Testis (tissue), 3 donors: Measurements from ENCODE around the gene SCPEP1. TPM values are rescaled to one million over a fixed set of nuclear protein-coding genes. Genes with fewer than 3 reads are reported as not detected.

Source experiments
- DNase-seq: peaks from one replicate; pipeline ENCODE4 v3.0.0-alpha.2; 2019
- H3K27ac ChIP-seq, 2 donors: fragments of 200-600 bp; sonication (generic); one replicate each; pipeline ENCODE4 v1.5.1; 2019
- H3K27me3 ChIP-seq: fragments of 200-600 bp; sonication (generic); one replicate; pipeline ENCODE4 v1.5.1; 2019
- H3K36me3 ChIP-seq: fragments of 200-600 bp; sonication (generic); one replicate; pipeline ENCODE4 v1.5.1; 2017; ENCODE audit warnings: low read depth; ENCODE audit errors: missing control alignments
- H3K4me1 ChIP-seq: fragments of 200-600 bp; sonication (generic); one replicate; pipeline ENCODE4 v1.5.1; 2019
- H3K4me3 ChIP-seq, 2 donors: fragments of 200-600 bp; sonication (generic); one replicate each; pipeline ENCODE4 v1.5.1; 2017 to 2019
- H3K9me3 ChIP-seq: fragments of 200-600 bp; sonication (generic); one replicate; pipeline ENCODE4 v1.5.1; 2017
- POLR2A ChIP-seq: fragments of 450-650 bp; IDR thresholded peaks from one replicate; pipeline ENCODE4 v1.6.1; 2017; ENCODE audit warnings: antibody characterized with exemption, mild to moderate bottlenecking, moderate library complexity
- WGBS, 2 donors: methylation state at CpG; one replicate each; pipeline ENCODE4 v1.1.5; 2018; 5-methylcytosine and 5-hydroxymethylcytosine counted together
- intact Hi-C: fragments of 100-400 bp; cut with DNase I; formaldehyde crosslinking; loops from one replicate; pipeline ENCODE4 v1.15.1; 2023; ENCODE audit warnings: low total_unique reads
- polyA plus RNA-seq: library from polyadenylated mRNA; stranded (reverse); fragments of 350-450 nt; fragmentation: Illumina TruSeq; extraction: RNeasy Lipid Tissue Mini Kit (QIAGEN cat#74804); gene quantifications from one replicate; pipeline ENCODE4 v1.2.3, GENCODE V29; 2014; ENCODE audit warnings: low read depth, low replicate concordance; ENCODE audit not compliant: insufficient read depth
- total RNA-seq, 2 donors: library from RNA; depleted of rRNA; stranded (reverse); fragments of >200 nt; gene quantifications; one replicate each; pipeline ENCODE4 v1.2.3, GENCODE V29; 2016
- TF ChIP-seq, protein P1 (sequence below), 3 experiments: fragments of 450-650 bp in 2 of 3; fragments of 200-600 bp in 1 of 3; sonication (generic) in 1 of 3; IDR thresholded peaks; one replicate each; pipeline ENCODE4 v1.5.1; 2016 to 2019; ENCODE audit warnings: antibody characterized with exemption in 3 of 3, mild to moderate bottlenecking in 2 of 3, moderate library complexity in 1 of 3

Gene SCPEP1
- total and polyA plus RNA-seq, 3 donors from 2014 or later = 30.7 to 55.7 (median 35.2) TPM

DNA sequence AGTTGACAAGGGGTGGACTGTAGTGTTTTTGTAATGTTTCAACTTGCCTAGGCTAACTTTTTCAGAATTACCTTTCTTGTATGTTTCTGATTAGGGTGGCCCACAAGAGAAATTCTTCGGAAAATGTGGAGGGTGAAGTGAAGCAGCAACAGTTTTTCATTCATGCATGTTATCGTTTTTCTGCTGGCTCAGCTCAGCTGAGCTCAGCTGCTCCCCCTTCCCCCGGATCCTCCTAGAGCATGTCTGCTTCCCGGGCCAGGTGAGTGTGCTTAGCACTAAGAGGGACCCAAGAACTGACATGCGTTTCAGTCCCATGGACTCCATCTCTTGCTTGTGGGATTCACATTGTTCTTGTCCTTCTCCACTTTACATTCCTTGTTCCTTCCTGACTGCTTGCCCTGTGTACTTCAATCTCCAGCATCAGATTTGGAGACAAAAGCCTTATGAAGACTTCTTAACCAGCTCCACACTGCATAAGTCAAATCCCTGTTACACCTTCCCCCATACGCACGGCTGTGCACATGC is 33.6 kb downstream of the SCPEP1 start:
- DNase-seq = no peak
- H3K4me1 ChIP-seq = no peaks in the 10 kb centered on the region
- H3K4me3 ChIP-seq = no peak overlapping the region
- TF ChIP-seq POLR2A = no peak
- TF ChIP-seq, protein P1, sequence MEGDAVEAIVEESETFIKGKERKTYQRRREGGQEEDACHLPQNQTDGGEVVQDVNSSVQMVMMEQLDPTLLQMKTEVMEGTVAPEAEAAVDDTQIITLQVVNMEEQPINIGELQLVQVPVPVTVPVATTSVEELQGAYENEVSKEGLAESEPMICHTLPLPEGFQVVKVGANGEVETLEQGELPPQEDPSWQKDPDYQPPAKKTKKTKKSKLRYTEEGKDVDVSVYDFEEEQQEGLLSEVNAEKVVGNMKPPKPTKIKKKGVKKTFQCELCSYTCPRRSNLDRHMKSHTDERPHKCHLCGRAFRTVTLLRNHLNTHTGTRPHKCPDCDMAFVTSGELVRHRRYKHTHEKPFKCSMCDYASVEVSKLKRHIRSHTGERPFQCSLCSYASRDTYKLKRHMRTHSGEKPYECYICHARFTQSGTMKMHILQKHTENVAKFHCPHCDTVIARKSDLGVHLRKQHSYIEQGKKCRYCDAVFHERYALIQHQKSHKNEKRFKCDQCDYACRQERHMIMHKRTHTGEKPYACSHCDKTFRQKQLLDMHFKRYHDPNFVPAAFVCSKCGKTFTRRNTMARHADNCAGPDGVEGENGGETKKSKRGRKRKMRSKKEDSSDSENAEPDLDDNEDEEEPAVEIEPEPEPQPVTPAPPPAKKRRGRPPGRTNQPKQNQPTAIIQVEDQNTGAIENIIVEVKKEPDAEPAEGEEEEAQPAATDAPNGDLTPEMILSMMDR (IDR thresholded peaks at IDR 0.05) = no peak
- no peaks in the 10 kb centered on the region for H3K27me3 ChIP-seq
- WGBS, 2 donors = 65 to 76% methylated on average over 7 of the region's 7 CpGs
- H3K9me3 ChIP-seq = no peaks in the 10 kb centered on the region
- no peak overlapping the region for H3K27ac ChIP-seq
- intact Hi-C loops = no loop called here
- H3K36me3 ChIP-seq = no peaks in the 10 kb centered on the region

DNA sequence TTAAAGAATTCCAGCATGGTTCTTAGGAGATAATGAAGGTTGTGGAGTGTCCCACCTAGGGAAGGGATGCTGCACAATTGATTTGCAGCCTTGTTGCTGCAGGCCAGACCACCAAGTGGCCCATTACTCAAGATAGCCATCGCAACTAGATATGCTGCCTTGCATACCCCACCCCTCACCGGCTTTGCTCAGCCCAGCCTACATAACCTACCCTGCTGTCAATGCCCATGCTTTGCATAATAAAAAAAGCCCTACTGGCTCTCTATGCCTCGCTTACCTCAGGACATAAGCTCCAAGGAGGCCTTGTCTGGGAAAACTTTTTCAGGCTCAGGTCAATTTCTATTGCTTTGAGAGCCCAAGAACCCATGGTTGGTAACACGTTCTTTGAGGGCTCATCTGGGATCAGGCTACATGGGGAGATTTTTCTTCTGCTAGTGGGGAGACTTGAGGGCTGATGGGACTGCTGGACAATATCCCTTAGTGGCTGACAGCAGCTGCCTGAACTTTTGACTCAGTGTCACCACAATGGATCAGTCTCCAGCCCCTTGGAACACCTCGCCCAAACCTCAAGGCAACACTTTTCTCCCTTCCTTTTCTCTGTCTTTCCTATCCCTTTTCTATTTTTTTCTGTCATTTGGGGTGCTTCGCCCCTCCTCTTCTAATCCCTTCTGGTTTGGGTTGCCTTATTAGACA is 38.3 kb downstream of the SCPEP1 start:
- Histone ChIP-seq H3K27me3 (no peaks in the 10 kb centered on the region), H3K9me3 (no peaks in the 10 kb centered on the region), H3K36me3 (no peaks in the 10 kb centered on the region), H3K27ac (no peak overlapping the region), H3K4me1 (no peaks in the 10 kb centered on the region), H3K4me3 (no peak overlapping the region)
- no peak for DNase-seq
- 90 to 96% methylated on average over 6 of the region's 6 CpGs for WGBS, 2 donors
- intact Hi-C loops = no loop called here
- no peak for TF ChIP-seq POLR2A
- TF ChIP-seq, protein P1 (IDR thresholded peaks at IDR 0.05) = no peak

DNA sequence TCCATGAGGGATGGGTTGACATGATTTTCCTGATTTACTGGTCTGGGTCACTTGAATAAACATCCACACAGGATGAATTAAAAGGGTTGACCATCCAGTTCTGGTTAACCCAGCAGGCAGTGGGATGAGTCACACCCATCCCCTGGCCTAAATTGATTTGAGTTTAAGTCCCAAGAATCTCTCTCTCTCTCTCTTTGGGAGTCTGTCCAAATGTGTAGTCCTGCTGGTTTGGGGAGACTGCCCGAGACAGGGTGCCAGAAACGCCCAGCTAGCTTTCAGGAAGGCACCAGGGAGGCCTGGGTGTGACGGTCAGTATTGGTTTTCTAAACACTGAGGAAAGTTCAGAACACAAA is 38.8 kb downstream of the SCPEP1 start:
- TF ChIP-seq, protein P1 (IDR thresholded peaks at IDR 0.05) = no peak
- TF ChIP-seq POLR2A = no peak
- Histone ChIP-seq H3K4me3 (no peak overlapping the region), H3K36me3 (no peaks in the 10 kb centered on the region), H3K4me1 (no peaks in the 10 kb centered on the region), H3K27me3 (no peaks in the 10 kb centered on the region), H3K27ac (no peak overlapping the region), H3K9me3 (no peaks in the 10 kb centered on the region)
- intact Hi-C loops = no loop called here
- WGBS, 2 donors = 53 to 63% methylated on average over 3 of the region's 3 CpGs
- no peak for DNase-seq

DNA sequence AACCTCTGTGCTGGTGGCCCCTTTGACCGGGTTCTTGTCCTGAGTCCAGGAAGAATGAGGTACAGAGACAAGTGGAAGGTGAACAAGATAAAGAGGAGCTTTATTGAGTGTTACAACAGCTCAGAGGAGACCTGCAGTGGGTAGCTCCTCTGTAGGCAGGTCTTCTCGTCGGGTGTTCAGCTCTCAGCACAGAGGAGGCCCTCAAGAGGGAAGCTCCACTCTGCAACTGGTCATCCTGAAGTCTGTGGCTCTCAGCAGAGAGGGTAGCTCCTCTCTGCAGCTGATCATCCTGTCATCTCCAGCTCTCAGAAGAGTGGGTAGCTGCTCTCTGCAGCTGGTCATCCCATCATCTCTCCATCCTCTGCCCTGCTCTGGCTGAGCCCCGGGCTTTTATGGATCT is 39.7 kb downstream of the SCPEP1 start:
- Histone ChIP-seq H3K27ac (no peak overlapping the region), H3K4me3 (no peak overlapping the region), H3K36me3 (no peaks in the 10 kb centered on the region), H3K4me1 (no peaks in the 10 kb centered on the region), H3K9me3 (no peaks in the 10 kb centered on the region), H3K27me3 (no peaks in the 10 kb centered on the region)
- intact Hi-C loops = no loop called here
- no peak for DNase-seq
- no peak for TF ChIP-seq POLR2A
- TF ChIP-seq, protein P1 (IDR thresholded peaks at IDR 0.05) = no peak
- WGBS, 2 donors = 61 to 64% methylated on average over 3 to 4 of the region's 4 CpGs

DNA sequence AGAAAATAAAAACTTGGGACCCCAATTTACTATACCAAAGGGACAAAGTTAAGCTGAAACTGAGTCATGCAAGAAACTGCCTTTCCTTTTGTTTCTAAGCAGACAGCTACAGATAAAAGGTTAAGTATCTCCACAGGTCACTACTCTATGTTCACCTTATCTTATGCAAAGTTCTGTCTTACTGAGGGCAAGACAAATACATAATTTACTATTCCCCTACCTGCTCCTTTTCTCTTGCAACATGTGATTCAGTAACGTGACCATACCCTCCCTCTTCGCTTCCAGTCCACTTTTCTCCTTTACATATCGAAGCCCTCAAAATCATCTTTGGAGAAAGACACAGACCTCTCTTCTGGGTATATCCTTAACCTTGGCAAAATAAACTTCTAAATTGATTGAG is 42.3 kb downstream of the SCPEP1 start:
- no peaks in the 10 kb centered on the region for H3K36me3 ChIP-seq
- no peak overlapping the region for H3K4me3 ChIP-seq
- WGBS, 2 donors = 59 to 74% methylated on average over 3 of the region's 3 CpGs
- TF ChIP-seq POLR2A = no peak
- TF ChIP-seq, protein P1 (IDR thresholded peaks at IDR 0.05) = no peak
- H3K9me3 ChIP-seq = no peaks in the 10 kb centered on the region
- H3K4me1 ChIP-seq = no peaks in the 10 kb centered on the region
- DNase-seq = no peak
- intact Hi-C loops = no loop called here
- no peaks in the 10 kb centered on the region for H3K27me3 ChIP-seq
- H3K27ac ChIP-seq = no peak overlapping the region
